ENCODE data around the gene MAGEA4. TPM values are rescaled to one million over a fixed set of nuclear protein-coding genes. Genes with fewer than 3 reads are reported as not detected.

The MAGEA4 gene
- total RNA-seq, 4 donors from 2014 or later = not detected

GRCh38 chrX:151922692-151923091 lies 10.0 kb downstream of the MAGEA4 start:
- no peak for TF ChIP-seq POLR2A (IDR thresholded peaks at IDR 0.05)
- TF ChIP-seq POLR2AphosphoS5 (IDR thresholded peaks at IDR 0.05) = no peak
- TF ChIP-seq, protein P1, sequence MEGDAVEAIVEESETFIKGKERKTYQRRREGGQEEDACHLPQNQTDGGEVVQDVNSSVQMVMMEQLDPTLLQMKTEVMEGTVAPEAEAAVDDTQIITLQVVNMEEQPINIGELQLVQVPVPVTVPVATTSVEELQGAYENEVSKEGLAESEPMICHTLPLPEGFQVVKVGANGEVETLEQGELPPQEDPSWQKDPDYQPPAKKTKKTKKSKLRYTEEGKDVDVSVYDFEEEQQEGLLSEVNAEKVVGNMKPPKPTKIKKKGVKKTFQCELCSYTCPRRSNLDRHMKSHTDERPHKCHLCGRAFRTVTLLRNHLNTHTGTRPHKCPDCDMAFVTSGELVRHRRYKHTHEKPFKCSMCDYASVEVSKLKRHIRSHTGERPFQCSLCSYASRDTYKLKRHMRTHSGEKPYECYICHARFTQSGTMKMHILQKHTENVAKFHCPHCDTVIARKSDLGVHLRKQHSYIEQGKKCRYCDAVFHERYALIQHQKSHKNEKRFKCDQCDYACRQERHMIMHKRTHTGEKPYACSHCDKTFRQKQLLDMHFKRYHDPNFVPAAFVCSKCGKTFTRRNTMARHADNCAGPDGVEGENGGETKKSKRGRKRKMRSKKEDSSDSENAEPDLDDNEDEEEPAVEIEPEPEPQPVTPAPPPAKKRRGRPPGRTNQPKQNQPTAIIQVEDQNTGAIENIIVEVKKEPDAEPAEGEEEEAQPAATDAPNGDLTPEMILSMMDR (IDR thresholded peaks at IDR 0.05) = no peak
- no peak for TF ChIP-seq EP300 (IDR thresholded peaks at IDR 0.05)
- H3K27me3 ChIP-seq = no peaks in the 10 kb centered on the region
- H3K36me3 ChIP-seq = no peaks in the 10 kb centered on the region
- no peak overlapping the region for H3K27ac ChIP-seq
- H3K9me3 ChIP-seq = no peaks in the 10 kb centered on the region
- 85% methylated on average over 3 of the region's 5 CpGs for WGBS
- no peaks in the 10 kb centered on the region for H3K4me1 ChIP-seq
- DNase-seq (ENCODE audit: low spot score in 2 of 2) = no peak
- no peak overlapping the region for H3K4me3 ChIP-seq

DNA sequence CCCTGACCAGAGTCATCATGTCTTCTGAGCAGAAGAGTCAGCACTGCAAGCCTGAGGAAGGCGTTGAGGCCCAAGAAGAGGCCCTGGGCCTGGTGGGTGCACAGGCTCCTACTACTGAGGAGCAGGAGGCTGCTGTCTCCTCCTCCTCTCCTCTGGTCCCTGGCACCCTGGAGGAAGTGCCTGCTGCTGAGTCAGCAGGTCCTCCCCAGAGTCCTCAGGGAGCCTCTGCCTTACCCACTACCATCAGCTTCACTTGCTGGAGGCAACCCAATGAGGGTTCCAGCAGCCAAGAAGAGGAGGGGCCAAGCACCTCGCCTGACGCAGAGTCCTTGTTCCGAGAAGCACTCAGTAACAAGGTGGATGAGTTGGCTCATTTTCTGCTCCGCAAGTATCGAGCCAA lies 11.0 kb downstream of the MAGEA4 start:
- Histone ChIP-seq H3K4me1 (no peaks in the 10 kb centered on the region), H3K4me3 (no peak overlapping the region), H3K27ac (no peak overlapping the region), H3K9me3 (no peaks in the 10 kb centered on the region), H3K27me3 (no peaks in the 10 kb centered on the region), H3K36me3 (no peaks in the 10 kb centered on the region)
- TF ChIP-seq POLR2A (IDR thresholded peaks at IDR 0.05) (no peak), POLR2AphosphoS5 (IDR thresholded peaks at IDR 0.05) (no peak), EP300 (IDR thresholded peaks at IDR 0.05) (no peak)
- TF ChIP-seq, protein P1 (IDR thresholded peaks at IDR 0.05) = no peak
- 82% methylated on average over 6 of the region's 6 CpGs for WGBS
- DNase-seq (ENCODE audit: low spot score in 2 of 2) = no peak

- Histone ChIP-seq H3K4me3 (no peak overlapping the region), H3K27ac (no peak overlapping the region), H3K36me3 (no peaks in the 10 kb centered on the region), H3K4me1 (no peaks in the 10 kb centered on the region), H3K27me3 (no peaks in the 10 kb centered on the region), H3K9me3 (no peaks in the 10 kb centered on the region)
- TF ChIP-seq EP300 (IDR thresholded peaks at IDR 0.05) = no peak
- WGBS = 34% methylated on average over 4 of the region's 4 CpGs
- no peak for DNase-seq (ENCODE audit: low spot score in 2 of 2)
Measured at GRCh38 chrX:151929126-151929525, 16.4 kb downstream of the MAGEA4 start.

DNA sequence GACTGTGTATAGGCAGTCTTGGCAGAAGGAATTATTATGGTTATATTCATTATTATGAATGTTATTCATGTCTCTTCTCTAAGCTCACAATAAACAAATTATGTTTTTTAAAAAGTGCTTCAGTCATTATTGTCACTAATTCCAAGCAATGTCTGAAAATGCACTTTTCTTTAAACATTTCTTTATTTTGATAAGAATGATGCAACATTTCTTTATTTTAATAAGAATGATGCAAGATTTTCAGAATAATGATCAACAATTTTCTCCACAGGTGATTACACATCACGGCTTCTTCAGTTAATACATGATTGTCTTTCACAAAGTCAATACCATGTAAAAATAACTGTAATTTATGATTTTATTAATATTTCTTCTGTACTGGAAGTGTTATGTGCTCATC lies 22.7 kb downstream of the MAGEA4 start:
- H3K27ac ChIP-seq = no peak overlapping the region
- 86% methylated on average over 1 of the region's 1 CpG for WGBS
- TF ChIP-seq, protein P1 (IDR thresholded peaks at IDR 0.05) = no peak
- TF ChIP-seq EP300 (IDR thresholded peaks at IDR 0.05) = no peak
- TF ChIP-seq POLR2AphosphoS5 (IDR thresholded peaks at IDR 0.05) = no peak
- TF ChIP-seq POLR2A (IDR thresholded peaks at IDR 0.05) = no peak
- H3K9me3 ChIP-seq = no peaks in the 10 kb centered on the region
- no peaks in the 10 kb centered on the region for H3K27me3 ChIP-seq
- DNase-seq (ENCODE audit: low spot score in 2 of 2) = no peak
- H3K4me1 ChIP-seq = no peaks in the 10 kb centered on the region
- H3K4me3 ChIP-seq = no peak overlapping the region
- H3K36me3 ChIP-seq = no peaks in the 10 kb centered on the region

DNA sequence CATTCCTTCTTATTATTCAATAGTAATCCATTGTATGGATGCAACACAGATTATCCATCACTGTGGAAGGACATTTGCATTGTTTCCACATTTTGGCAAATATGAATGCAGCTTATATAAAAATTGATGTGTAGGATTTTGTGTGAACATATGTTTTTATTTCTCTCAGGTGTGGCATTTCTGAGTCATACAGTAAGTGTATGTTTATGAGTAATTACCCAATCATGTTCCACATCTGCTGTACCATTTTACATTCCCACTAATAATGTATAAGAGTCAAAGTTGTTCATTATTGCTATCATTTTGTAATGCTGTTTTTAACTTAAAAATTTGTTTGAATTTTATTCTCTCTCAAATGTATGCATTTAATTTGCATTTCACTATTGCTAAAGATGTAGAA lies 25.5 kb downstream of the MAGEA4 start:
- no peaks in the 10 kb centered on the region for H3K36me3 ChIP-seq
- H3K4me3 ChIP-seq = no peak overlapping the region
- no peak for DNase-seq (ENCODE audit: low spot score in 2 of 2)
- TF ChIP-seq POLR2AphosphoS5 (IDR thresholded peaks at IDR 0.05) = no peak
- no peak overlapping the region for H3K27ac ChIP-seq
- H3K27me3 ChIP-seq = no peaks in the 10 kb centered on the region
- H3K9me3 ChIP-seq = no peaks in the 10 kb centered on the region
- no peaks in the 10 kb centered on the region for H3K4me1 ChIP-seq

- WGBS = 93% methylated on average over 15 of the region's 15 CpGs
Measured at GRCh38 chrX:151954730-151955129, 42.0 kb downstream of the MAGEA4 start.

More at GRCh38 chrX:151954730-151955129, 42.0 kb downstream of the MAGEA4 start:
- Histone ChIP-seq H3K9me3 (no peaks in the 10 kb centered on the region), H3K27ac (no peak overlapping the region), H3K27me3 (no peaks in the 10 kb centered on the region), H3K36me3 (peaks cover 32% of the 10 kb centered on the region), H3K4me1 (no peaks in the 10 kb centered on the region), H3K4me3 (no peak overlapping the region)
- DNase-seq (ENCODE audit: low spot score in 2 of 2) = no peak
- no peak for TF ChIP-seq EP300 (IDR thresholded peaks at IDR 0.05)
- no peak for TF ChIP-seq POLR2A (IDR thresholded peaks at IDR 0.05)
- TF ChIP-seq, protein P1 (IDR thresholded peaks at IDR 0.05) = no peak
- no peak for TF ChIP-seq POLR2AphosphoS5 (IDR thresholded peaks at IDR 0.05)

Measured in suprapubic skin (tissue), 4 donors.